HG02623 (cell line): Measurements from ENCODE around the gene GSAP.
A peak's percentile ranks its signal among the peaks of the same experiment; 100 is the strongest.

Experiments used
- ATAC-seq: cut with Tn5 transposase; IDR thresholded peaks from one replicate; pipeline ENCODE4 v1.9.1; 2021; ENCODE audit warnings: moderate library complexity; ENCODE audit not compliant: unreplicated experiment

GSAP gene

GRCh38 chr7:77441046-77441445, 24.9 kb upstream of the GSAP start:
- ATAC-seq: no peak

DNA sequence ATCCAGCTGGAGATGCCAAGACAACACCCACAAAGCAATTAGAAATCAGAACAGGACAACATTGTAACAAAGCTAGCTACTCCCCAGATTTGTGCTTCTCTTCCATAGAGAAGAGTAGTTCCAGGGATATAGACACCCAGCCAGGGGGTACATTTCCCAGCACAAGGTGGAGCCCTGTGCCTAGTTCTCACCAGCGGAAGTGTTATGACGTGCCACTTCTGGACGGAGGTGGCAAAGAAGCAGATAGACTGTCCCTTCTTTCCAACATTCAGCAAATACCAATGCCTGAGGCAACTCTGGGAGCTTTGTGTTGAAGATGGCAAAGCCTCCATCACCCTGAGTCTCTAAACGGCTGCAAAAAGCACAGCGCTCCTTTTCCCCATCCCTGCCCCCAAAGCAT, 23.4 kb upstream of the GSAP start:
- ATAC-seq: no peak

GRCh38 chr7:77438131-77438530, 22.0 kb upstream of the GSAP start:
- ATAC-seq: no peak

DNA sequence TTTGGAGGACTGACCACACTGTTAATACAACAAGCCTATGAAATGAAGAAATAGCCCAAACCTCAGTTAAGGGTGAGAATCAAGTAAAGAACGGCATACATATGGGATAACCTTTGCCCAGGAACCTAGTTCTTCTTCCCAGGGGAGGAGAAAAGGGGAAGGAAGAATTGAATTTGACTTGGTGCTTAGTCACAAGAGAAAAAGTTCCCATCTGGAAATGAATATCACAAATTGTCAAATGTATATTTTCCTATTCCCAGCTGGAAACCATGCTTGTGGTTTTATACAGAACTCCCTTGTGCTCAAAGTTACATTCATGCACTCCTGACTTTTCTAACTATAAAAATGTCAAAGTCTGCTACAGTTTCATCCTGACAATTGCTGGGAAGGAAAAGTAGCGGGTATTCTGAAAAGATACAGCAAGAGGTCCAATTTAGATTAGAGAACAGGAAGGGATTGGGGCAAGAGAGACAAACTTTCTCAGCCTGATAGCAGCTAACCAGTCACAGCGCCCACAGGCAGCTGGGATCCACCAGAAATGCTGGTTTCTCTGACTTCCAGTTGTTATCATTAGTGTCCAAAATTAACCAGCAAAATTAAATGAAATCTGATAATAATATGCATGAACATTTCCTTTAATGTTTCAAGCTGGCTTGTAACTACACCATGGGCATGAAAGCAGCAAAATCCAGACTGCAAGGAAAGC, 18.6 kb upstream of the GSAP start:
- ATAC-seq: no peak

GRCh38 chr7:77433901-77434300, 17.8 kb upstream of the GSAP start:
- ATAC-seq: no peak

DNA sequence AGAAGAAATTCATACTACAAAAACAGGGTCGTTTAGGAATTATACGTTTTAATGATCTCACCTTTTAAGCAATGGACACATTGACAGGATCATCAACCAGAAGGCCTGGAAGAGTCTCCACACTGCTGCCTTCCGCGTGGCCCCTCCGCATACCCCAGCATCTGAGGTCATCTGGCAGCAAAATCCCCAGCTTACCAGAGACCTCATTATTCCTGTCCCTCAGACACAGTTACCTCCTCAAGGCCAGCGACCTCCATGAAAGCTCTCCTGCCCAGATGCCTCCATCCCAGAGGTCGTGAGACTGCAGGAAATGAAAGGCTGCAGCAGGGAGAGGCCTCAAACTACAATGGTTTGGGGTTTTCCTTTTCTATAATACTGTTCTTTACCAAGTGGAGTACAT, 14.8 kb upstream of the GSAP start:
- ATAC-seq: no peak

GRCh38 chr7:77428777-77429231, 12.7 kb upstream of the GSAP start:
- no peak for ATAC-seq

DNA sequence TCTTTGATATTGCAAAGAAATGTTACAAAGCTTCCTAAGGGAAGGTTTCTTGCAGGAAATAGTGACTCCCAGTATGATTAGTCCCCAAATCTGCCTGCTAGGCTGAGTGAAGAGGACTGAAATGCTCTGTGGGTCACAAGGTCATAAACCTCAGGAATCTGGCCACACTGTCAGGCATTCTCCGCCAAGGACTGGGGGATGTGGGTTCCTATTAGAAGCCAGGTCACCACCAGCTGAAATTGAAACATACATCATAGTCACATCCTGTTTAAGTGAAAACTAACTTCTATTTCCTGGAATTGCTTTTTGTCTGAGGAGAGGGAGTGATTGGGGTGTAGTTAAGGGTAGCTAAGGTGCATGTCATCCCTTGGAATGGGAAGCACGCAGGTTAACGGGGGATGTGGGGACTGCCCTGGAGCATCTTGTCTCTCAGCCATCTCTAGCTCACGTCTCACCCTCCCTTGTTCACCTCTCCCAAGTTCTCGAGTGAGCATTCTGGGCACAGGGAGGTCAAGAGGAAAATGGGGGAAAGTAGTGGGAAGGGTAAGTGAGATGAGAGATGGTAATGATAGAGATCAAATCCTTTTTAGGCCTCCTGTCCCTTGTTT, 12.0 kb upstream of the GSAP start:
- no peak for ATAC-seq

GRCh38 chr7:77426521-77427051, 10.4 kb upstream of the GSAP start:
- ATAC-seq: no peak

DNA sequence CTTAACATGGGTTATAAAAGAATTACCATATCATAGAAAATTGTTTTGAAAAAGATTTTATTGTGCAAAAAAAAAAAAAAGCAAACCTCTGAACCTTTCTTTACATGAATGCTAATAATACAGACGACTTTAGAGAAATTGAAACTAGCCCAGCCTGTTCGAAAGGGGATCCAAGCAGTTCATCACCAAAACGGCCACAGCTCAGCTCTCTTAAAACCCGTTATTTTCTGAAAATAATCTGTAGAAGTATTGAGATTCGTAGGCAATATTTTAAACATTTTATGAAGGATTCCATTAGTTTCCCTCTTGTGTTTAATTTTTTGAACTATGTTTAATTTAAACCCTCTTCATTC, 9.9 kb upstream of the GSAP start:
- ATAC-seq: no peak

- no peak for ATAC-seq
Observed at GRCh38 chr7:77425101-77426051, 9.2 kb upstream of the GSAP start.

DNA sequence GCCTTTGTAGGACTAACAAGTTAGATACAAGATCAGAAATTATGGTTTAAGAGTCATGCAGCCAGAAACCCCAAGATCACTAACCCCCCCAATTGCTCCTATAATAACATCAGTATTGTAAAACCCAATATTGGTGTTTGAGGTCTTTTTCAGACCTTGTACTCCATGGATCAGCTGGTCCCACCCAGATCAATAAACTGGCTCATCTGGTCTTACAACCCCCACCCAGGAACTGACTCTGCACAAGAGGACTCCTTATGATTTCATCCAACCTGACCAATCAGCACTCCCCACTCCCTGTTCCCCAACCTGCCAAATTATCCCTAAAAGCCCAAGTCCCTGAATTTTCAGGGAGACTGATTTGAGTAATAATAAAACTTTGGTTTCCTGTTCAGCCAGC, 6.4 kb upstream of the GSAP start:
- no peak for ATAC-seq

DNA sequence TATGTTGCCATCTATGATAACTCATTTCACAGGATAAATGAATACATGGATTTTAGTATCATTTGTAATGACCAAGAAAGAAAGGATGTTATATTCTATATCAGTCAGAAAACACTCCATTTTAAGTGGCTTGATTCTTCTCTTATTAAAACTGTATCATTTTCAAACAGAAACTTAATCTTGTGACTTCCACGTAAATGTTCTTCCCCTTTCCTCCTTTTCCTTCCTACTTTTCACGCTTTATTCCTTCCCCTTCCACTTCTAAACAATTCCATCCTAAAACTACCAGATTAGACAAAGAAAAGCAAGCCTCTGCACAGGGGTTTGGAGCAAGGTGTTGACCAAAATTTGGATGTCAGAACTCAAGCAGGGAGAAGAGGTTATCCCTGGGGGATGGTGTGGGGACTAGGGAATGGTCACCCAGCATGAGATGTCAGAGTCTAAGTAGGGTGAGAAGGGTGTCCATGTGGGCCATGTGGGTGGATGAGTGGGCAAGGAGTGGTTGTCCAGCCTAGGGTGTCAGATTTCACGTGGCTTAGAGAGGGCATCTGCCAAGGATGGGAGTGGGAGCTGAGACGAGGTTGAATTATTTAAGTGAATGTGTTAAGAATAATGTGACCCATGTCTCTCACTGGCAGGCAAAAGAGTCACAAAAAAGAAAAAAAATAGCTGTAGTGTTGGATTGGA, 5.0 kb upstream of the GSAP start:
- no peak for ATAC-seq

DNA sequence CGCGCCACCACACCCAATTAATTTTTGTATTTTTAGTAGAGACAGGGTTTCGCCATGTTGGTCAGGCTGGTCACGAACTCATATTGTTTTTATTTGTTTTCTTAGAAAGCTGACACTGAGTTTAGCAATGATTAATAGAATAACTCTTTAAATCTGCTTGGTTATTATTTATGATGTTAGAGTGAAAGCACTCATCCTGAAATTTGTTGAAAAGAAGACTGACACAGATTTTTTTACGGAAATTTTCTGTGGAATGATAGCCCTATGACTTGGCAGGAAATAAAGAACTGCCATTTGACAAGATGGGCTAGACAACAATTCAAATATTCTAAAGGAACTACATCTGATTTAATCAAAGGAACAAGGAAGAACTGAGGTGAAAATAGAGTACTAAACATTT, 4.3 kb upstream of the GSAP start:
- no peak for ATAC-seq

DNA sequence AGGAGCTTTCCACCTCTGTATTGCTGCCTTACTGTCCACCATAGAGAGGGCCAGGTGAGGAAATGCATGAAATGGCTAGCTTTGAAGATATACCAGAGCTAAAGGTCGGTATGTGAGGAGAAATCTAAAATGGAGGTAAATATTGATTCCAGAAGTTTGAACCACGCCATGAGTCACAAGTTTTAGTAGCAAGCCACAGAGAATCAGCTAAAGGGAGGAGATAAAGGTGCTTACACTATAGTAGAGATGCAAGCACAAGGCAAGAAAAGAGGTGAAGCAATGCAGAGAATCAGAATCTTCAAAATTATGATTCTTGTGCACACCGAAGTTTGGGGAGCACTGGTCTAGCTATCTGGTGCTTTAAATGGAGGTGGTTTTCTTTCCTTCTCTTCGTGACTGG, 3.0 kb upstream of the GSAP start:
- no peak for ATAC-seq

- no peak for ATAC-seq
Observed at GRCh38 chr7:77417801-77418200, 1.7 kb upstream of the GSAP start.

DNA sequence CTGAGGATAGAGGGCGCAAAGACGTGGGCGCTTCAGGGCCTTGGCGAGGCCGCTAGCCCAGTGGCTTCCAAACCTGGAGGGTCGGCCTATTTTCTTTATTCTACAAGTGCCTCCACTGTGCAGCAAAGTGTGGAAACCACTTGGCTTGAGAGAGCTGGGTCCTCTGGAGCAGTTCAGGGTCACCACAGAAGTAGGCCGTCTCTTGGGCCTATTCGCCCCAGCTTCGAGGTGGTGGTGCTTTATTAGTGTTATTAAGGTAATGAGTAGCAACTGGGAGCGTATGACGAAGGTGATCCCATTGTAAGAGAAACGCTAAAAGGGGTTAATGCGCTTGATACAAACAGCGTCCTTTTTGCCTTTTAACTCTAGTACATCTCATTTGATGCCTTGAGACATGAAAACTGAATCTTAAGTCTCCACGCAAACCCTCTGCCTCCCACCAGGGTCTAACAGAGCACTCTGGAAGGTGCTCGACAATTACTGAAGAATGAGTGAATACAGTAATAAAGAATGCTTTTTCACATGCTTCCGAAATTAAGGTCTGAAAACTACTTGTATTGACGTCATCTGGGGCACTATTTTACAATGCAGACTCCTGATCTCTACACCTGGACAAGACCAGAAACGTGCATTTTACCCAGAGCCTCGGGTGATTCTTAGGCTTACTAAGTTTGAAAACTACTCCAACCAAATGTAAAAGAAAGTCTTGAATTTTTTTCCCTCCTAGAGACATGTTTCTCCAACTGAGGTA, 647 bp upstream of the GSAP start:
- peak; percentile 17 for ATAC-seq

DNA sequence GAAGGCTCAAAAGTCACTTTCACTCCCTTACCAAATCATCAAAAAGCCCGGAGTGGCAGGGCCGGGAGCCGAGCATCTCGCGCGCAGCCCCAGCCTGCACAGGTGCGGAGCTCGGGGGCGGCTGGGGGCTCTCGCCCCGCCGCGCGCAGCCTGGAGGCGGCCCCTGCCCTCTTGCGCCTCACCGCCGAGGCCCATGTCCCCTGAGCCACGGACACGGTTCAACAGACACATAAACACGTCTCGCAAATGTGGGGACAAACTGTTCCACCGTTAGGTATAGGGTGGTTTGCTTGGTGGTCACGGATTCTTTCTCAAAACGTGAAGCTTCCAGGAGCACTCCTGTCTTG, 700 bp downstream of the GSAP start:
- peak; percentile 24 for ATAC-seq

GRCh38 chr7:77413861-77414424, 2.2 kb downstream of the GSAP start:
- ATAC-seq: no peak

DNA sequence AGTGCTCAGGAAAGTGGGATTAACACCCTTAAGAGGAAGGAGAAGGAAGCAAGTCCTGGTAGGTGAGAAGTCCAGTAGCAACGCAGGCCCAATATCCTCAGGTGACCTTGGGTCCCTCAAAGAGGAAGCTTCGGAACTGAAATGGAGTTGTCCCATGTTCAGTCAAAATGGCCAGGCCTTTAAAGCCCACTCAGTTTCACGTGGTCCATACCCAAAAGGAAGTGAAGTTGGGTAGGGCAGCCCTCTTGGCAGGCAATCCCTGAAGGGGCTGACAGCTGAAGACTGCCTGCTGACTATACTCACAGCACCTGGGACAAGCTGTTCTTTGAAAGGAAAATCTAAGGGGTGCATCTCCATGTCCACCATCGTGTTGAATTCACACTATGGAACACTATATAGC, 3.0 kb downstream of the GSAP start:
- ATAC-seq: no peak
